Endothelial cell of umbilical vein (primary cell): ENCODE data around the gene ADAM17. TPM values are rescaled to one million over a fixed set of nuclear protein-coding genes. Genes with fewer than 3 reads are reported as not detected.

Experiments
- BruUV-seq: library from RNA; stranded (reverse); fragments of 400-500 nt; replicated peaks from 2 replicates; lab custom pipeline; 2021; lab: Mats Ljungman, UMichigan
- CTCF ChIA-PET: fragments of 300-600, 350-600 bp; sonication (Branson Sonifier 250); formaldehyde crosslinking; loops from one replicate; lab custom pipeline; 2021; ENCODE audit warnings: antibody characterized with exemption, inconsistent platforms; lab: Charles Lee
- POLR2A ChIA-PET: fragments of 300-600, 350-600 bp; sonication (Branson Sonifier 250); formaldehyde crosslinking; loops from one replicate; lab custom pipeline; 2021; ENCODE audit warnings: antibody characterized with exemption, inconsistent platforms; lab: Charles Lee
- DNase-seq: peaks from one replicate; pipeline ENCODE4 v3.0.0-alpha.2; 2011; ENCODE audit warnings: low read depth, low spot score
- FAIRE-seq: peaks from 2 replicates; lab custom pipeline; 2011; peaks lifted over from hg19 to GRCh38; lab: Jason Lieb, UNC
- H2AFZ ChIP-seq: 2 replicates; pipeline ENCODE4 v1.6.0; 2012; ENCODE audit warnings: low read depth, low read length, control low read depth, inconsistent platforms
- H3K27ac ChIP-seq: 2 replicates; pipeline ENCODE4 v1.5.1; 2011; ENCODE audit warnings: low read depth, mild to moderate bottlenecking, control low read depth, low read length, moderate library complexity; ENCODE audit not compliant: insufficient read depth
- H3K27me3 ChIP-seq, 2 experiments: 2 replicates each; pipeline versions ENCODE4 v1.6.0 to v1.6.1; 2011; ENCODE audit warnings: low read length in 2 of 2, mixed read lengths in 1 of 2; ENCODE audit not compliant: control insufficient read depth in 2 of 2, insufficient read depth in 2 of 2
- H3K36me3 ChIP-seq, 2 experiments: 2 replicates in 1 of 2; 3 replicates in 1 of 2; pipeline ENCODE4 v1.5.1; 2011; ENCODE audit warnings: low read length in 2 of 2, mild to moderate bottlenecking in 1 of 2, moderate library complexity in 1 of 2; ENCODE audit not compliant: control insufficient read depth in 2 of 2, insufficient read depth in 2 of 2; ENCODE audit errors: extremely low read depth in 1 of 2
- H3K4me1 ChIP-seq: 3 replicates; pipeline ENCODE4 v1.5.1; 2011; ENCODE audit warnings: mild to moderate bottlenecking, low read length; ENCODE audit not compliant: control insufficient read depth, insufficient read depth; ENCODE audit errors: extremely low read depth
- H3K4me2 ChIP-seq: 2 replicates; pipeline ENCODE4 v1.6.1; 2011; ENCODE audit warnings: low read length, control low read depth, mixed read lengths; ENCODE audit not compliant: insufficient read depth
- H3K4me3 ChIP-seq, 3 experiments: fragments of 200-600 bp in 1 of 3; sonication (generic), shearing (Covaris generic) in 1 of 3; replicated peaks in 1 of 3; 2 replicates each; pipeline ENCODE4 v1.5.1; 2011 to 2016; ENCODE audit warnings: control low read depth in 3 of 3, low read length in 3 of 3, mild to moderate bottlenecking in 2 of 3, inconsistent platforms in 1 of 3, low read depth in 1 of 3, moderate library complexity in 1 of 3; ENCODE audit not compliant: insufficient read depth in 1 of 3
- H3K79me2 ChIP-seq: 2 replicates; pipeline ENCODE4 v1.6.0; 2012; ENCODE audit warnings: low read length, inconsistent platforms; ENCODE audit not compliant: control insufficient read depth, insufficient read depth
- H3K9ac ChIP-seq: replicated peaks from 2 replicates; pipeline ENCODE3; 2011; ENCODE audit warnings: low read length, control low read depth; ENCODE audit not compliant: insufficient read depth; ENCODE audit errors: extremely low read depth
- H3K9me1 ChIP-seq: replicated peaks from 3 replicates; pipeline ENCODE4 v1.6.0; 2011; ENCODE audit warnings: mild to moderate bottlenecking, low read length; ENCODE audit not compliant: control insufficient read depth, insufficient read depth; ENCODE audit errors: extremely low read depth
- H3K9me3 ChIP-seq: replicated peaks from 2 replicates; pipeline ENCODE4 v1.5.1; 2012; ENCODE audit warnings: low read length, inconsistent platforms; ENCODE audit not compliant: control insufficient read depth, insufficient read depth
- H4K20me1 ChIP-seq: replicated peaks from 2 replicates; pipeline ENCODE3; 2011; ENCODE audit warnings: mild to moderate bottlenecking, low read length; ENCODE audit not compliant: control insufficient read depth, insufficient read depth; ENCODE audit errors: extremely low read depth
- CTCF ChIP-seq, 2 donors: IDR thresholded peaks; 1 replicate in 1 of 2; 2 replicates in 1 of 2; pipeline ENCODE4 v1.5.1; 2011; ENCODE audit warnings: low read length in 2 of 2, mild to moderate bottlenecking in 2 of 2, moderate library complexity in 2 of 2, control low read depth in 1 of 2, inconsistent platforms in 1 of 2, low read depth in 1 of 2; ENCODE audit not compliant: insufficient read depth in 1 of 2; ENCODE audit errors: extremely low read depth in 1 of 2
- EZH2 ChIP-seq: IDR thresholded peaks from 2 replicates; pipeline ENCODE4 v1.6.1; 2012; ENCODE audit warnings: borderline replicate concordance, low read depth, mild to moderate bottlenecking, moderate library complexity, low read length, inconsistent platforms; ENCODE audit not compliant: severe bottlenecking
- FOS ChIP-seq: IDR thresholded peaks from 2 replicates; pipeline ENCODE4 v1.6.1; 2011; ENCODE audit warnings: mild to moderate bottlenecking, low read length, moderate library complexity, borderline replicate concordance; ENCODE audit not compliant: insufficient read depth
- GATA2 ChIP-seq: IDR thresholded peaks from 2 replicates; pipeline ENCODE4 v1.7.0; 2011; ENCODE audit warnings: low read depth, mild to moderate bottlenecking, moderate library complexity, mixed read lengths, low read length; ENCODE audit not compliant: insufficient read length, insufficient read depth
- JUN ChIP-seq: IDR thresholded peaks from 2 replicates; pipeline ENCODE4 v1.6.1; 2011; ENCODE audit warnings: borderline replicate concordance, low read depth; ENCODE audit not compliant: insufficient read length, insufficient read depth
- MYC ChIP-seq: IDR thresholded peaks from one replicate; pipeline ENCODE4 v1.6.1; 2011; ENCODE audit warnings: mild to moderate bottlenecking, low read depth, low read length
- dilution Hi-C: fragments of 300-500 bp; cut with MboI; formaldehyde crosslinking; loops from one replicate; pipeline ENCODE4 v1.15.0; 2019; ENCODE audit warnings: low sequenced_read_pairs; ENCODE audit not compliant: extremely low pct_ligation_motif_present
- intact Hi-C: fragments of 100-400 bp; cut with micrococcal nuclease; formaldehyde crosslinking; loops from one replicate; pipeline ENCODE4 v1.10.0; 2022
- polyA plus RNA-seq, 4 experiments: library from polyadenylated mRNA; depleted of rRNA in 3 of 4; stranded (reverse) in 3 of 4; unstranded in 1 of 4; fragments of >200 nt; gene quantifications; 2 replicates each; pipeline versions ENCODE4 v1.2.1 to v1.2.3, GENCODE V29; 2011 to 2012; ENCODE audit warnings: missing spikeins in 1 of 4
- total RNA-seq: library from RNA; stranded (reverse); gene quantifications from 2 replicates; pipeline ENCODE4 v1.2.3, GENCODE V29; 2021

The ADAM17 gene
- total and polyA plus RNA-seq, 2 donors (not counting 3 experiments of a cell fraction or from before 2014, with no cell fraction given), result 10.6 to 57.1 TPM

- Histone ChIP-seq H3K79me2 (no peaks in the 10 kb centered on the region), H3K4me1 (peaks cover 10% of the 10 kb centered on the region), H3K27ac (no peak overlapping the region), H3K4me3 (no peak overlapping the region), H3K9me3 (no peaks in the 10 kb centered on the region), H2AFZ (no peak overlapping the region), H4K20me1 (no peaks in the 10 kb centered on the region), H3K36me3 (no peaks in the 10 kb centered on the region), H3K4me2 (no peak overlapping the region), H3K9me1 (no peaks in the 10 kb centered on the region), H3K9ac (no peak overlapping the region), H3K27me3 (no peaks in the 10 kb centered on the region)
- BruUV-seq, result no TSS peak
- ChIA-PET CTCF (interaction anchor here (0.6 to 1.7 kb wide), 5 partner anchors 9 to 20 kb away, joined by 3 to 6 read pairs (median 4); no protein-coding TSS in a partner anchor), POLR2A (no interaction called here)
- no peak for FAIRE-seq
- DNase-seq, result peak; percentile 73
- intact Hi-C loops, result no loop called here
- no peak for TF ChIP-seq EZH2
- no peak for TF ChIP-seq MYC
- TF ChIP-seq JUN, result peak; percentile 70
- no peak for TF ChIP-seq GATA2
- no peak for TF ChIP-seq FOS
- no peak for TF ChIP-seq CTCF (IDR thresholded peaks at IDR 0.05; ENCODE audit: extremely low read depth in 1 of 2, insufficient read depth in 1 of 2, low read depth in 1 of 2, low read length in 2 of 2)
- dilution Hi-C loops, result no loop called here
These were observed 18.7 kb upstream of the ADAM17 start for GRCh38 chr2:9574331-9574730.
